ENCODE measurements around the gene CCL26.
"Not testable (repeated sequence)": the region's sequence is repeated elsewhere in the genome, so short reads cannot be mapped to it uniquely, and the experiment has no call there.

The CCL26 gene

GRCh38 chr7:75792567-75792966 lies 20.6 kb upstream of the CCL26 start:
- H3K4me3 ChIP-seq (ENCODE audit: low read depth, low read length); H3K9me3 ChIP-seq (ENCODE audit: control insufficient read depth, insufficient read depth, low read depth, low read length); H3K4me1 ChIP-seq (ENCODE audit: control insufficient read depth, insufficient read depth, low read length); H3K9ac ChIP-seq (ENCODE audit: low read length); H3K27ac ChIP-seq (ENCODE audit: low read depth, low read length); H3K27me3 ChIP-seq (ENCODE audit: control insufficient read depth, insufficient read depth, low read length): not testable (repeated sequence)
- peaks cover 20% of the 10 kb centered on the region; the same call in 1 of the 2 replicates for H3K36me3 ChIP-seq (ENCODE audit: control insufficient read depth, insufficient read depth, low read length)

DNA sequence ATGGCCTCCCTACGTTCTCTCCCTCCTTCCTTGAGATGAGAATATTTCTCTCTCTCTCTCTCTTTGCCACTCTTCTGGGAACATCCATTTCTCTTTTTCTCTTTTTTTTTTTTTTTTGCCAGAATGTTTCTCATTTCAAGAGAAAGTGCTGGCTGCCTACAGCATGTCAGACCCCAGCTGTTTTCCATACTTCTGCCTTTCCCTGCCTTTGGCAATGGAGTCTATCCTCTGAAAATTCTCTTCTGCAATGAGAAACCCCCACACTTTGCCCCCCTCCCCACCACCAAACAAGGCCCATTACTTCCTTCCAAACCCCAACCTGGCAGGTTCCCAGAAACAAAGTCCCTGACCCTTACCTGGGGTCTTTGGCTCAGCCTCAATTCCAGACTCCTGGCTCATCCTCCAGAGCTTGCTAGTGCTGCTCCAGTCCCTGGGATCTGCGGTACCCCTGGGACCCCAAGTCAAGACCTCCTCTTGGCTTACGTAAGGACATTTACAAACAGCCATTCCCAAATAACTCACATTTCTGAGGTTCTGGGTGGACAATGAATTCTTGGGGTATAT lies 17.4 kb upstream of the CCL26 start:
- H3K9ac ChIP-seq (ENCODE audit: low read length): no peak overlapping the region
- H3K27me3 ChIP-seq (ENCODE audit: control insufficient read depth, insufficient read depth, low read length): no peaks in the 10 kb centered on the region
- H3K4me3 ChIP-seq (ENCODE audit: low read depth, low read length): no peak overlapping the region
- no peak overlapping the region for H3K27ac ChIP-seq (ENCODE audit: low read depth, low read length)
- peaks cover 38% of the 10 kb centered on the region; the same call in 1 of the 2 replicates for H3K36me3 ChIP-seq (ENCODE audit: control insufficient read depth, insufficient read depth, low read length)
- no peaks in the 10 kb centered on the region for H3K9me3 ChIP-seq (ENCODE audit: control insufficient read depth, insufficient read depth, low read depth, low read length)
- H3K4me1 ChIP-seq (ENCODE audit: control insufficient read depth, insufficient read depth, low read length): peaks cover 17% of the 10 kb centered on the region; the same call in 1 of the 2 replicates

GRCh38 chr7:75788154-75788847 lies 16.3 kb upstream of the CCL26 start:
- H3K27me3 ChIP-seq (ENCODE audit: control insufficient read depth, insufficient read depth, low read length); H3K9me3 ChIP-seq (ENCODE audit: control insufficient read depth, insufficient read depth, low read depth, low read length): not testable (repeated sequence)
- Histone ChIP-seq H3K4me3 (ENCODE audit: low read depth, low read length) (peak overlapping the region; percentile 31; the same call in 1 of the 2 replicates), H3K4me1 (ENCODE audit: control insufficient read depth, insufficient read depth, low read length) (peaks cover 25% of the 10 kb centered on the region; the same call in 1 of the 2 replicates), H3K36me3 (ENCODE audit: control insufficient read depth, insufficient read depth, low read length) (peaks cover 43% of the 10 kb centered on the region; the same call in 1 of the 2 replicates), H3K9ac (ENCODE audit: low read length) (peak overlapping the region; percentile 74), H3K27ac (ENCODE audit: low read depth, low read length) (peak overlapping the region; percentile 93; the same call in 1 of the 2 replicates)

DNA sequence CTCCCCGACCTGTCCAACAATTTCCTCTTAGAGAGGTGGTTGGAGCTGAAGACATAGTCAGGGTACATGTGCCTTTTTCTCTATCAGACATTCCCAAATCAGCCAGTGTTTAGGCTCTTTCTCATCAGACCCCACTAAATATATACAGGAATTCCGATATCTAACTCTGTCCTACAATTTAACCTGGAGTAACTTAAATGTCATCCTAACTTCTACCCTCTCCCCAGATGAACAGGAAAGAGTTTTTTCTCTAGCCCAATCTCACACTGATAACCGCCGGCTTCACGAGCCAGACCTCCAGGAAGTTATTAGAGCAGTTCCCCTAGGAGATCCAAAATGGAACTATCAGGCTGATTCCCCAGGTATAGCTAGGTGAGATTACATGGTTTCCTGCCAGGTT lies 11.0 kb upstream of the CCL26 start:
- not testable (repeated sequence) for H3K9me3 ChIP-seq (ENCODE audit: control insufficient read depth, insufficient read depth, low read depth, low read length); H3K27ac ChIP-seq (ENCODE audit: low read depth, low read length); H3K27me3 ChIP-seq (ENCODE audit: control insufficient read depth, insufficient read depth, low read length)
- Histone ChIP-seq H3K4me3 (ENCODE audit: low read depth, low read length) (peak overlapping the region; percentile 45; the same call in 1 of the 2 replicates), H3K4me1 (ENCODE audit: control insufficient read depth, insufficient read depth, low read length) (peaks cover 29% of the 10 kb centered on the region), H3K9ac (ENCODE audit: low read length) (peak overlapping the region; percentile 82), H3K36me3 (ENCODE audit: control insufficient read depth, insufficient read depth, low read length) (peaks cover 33% of the 10 kb centered on the region; the same call in 1 of the 2 replicates)

- peak overlapping the region; percentile 70; the same call in 1 of the 2 replicates for H3K4me3 ChIP-seq (ENCODE audit: low read depth, low read length)
- H3K27me3 ChIP-seq (ENCODE audit: control insufficient read depth, insufficient read depth, low read length); H3K9me3 ChIP-seq (ENCODE audit: control insufficient read depth, insufficient read depth, low read depth, low read length): not testable (repeated sequence)
- H3K36me3 ChIP-seq (ENCODE audit: control insufficient read depth, insufficient read depth, low read length): peaks cover 26% of the 10 kb centered on the region; the same call in 1 of the 2 replicates
- peak overlapping the region; percentile 95 for H3K9ac ChIP-seq (ENCODE audit: low read length)
- peak overlapping the region; percentile 82; the same call in 1 of the 2 replicates for H3K27ac ChIP-seq (ENCODE audit: low read depth, low read length)
- H3K4me1 ChIP-seq (ENCODE audit: control insufficient read depth, insufficient read depth, low read length): peaks cover 16% of the 10 kb centered on the region
Measured at GRCh38 chr7:75780647-75781273, 8.7 kb upstream of the CCL26 start.

DNA sequence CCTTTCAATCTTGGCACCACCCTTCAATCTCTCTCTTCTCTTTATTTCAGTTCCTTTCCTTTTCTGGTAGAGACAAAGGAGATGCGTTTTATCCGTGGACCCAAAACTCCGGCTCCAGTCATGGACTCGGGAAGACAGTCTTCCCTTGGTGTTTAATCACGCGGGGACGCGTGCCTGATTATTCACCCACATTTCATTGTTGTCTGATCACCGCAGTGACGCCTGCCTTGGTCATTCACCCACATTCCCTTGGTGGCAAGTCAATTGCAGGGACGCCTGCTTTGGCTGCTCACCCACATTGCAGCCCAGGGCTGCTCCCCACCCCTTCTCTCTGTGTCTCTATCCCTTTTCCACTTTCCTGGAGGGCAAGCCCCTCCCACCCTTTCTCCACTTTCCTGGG lies 7.5 kb upstream of the CCL26 start:
- Histone ChIP-seq H3K4me1 (ENCODE audit: control insufficient read depth, insufficient read depth, low read length) (peaks cover 16% of the 10 kb centered on the region), H3K9ac (ENCODE audit: low read length) (peak overlapping the region; percentile 95), H3K4me3 (ENCODE audit: low read depth, low read length) (peak overlapping the region; percentile 70), H3K27ac (ENCODE audit: low read depth, low read length) (peak overlapping the region; percentile 82; the same call in 1 of the 2 replicates), H3K36me3 (ENCODE audit: control insufficient read depth, insufficient read depth, low read length) (peaks cover 15% of the 10 kb centered on the region; the same call in 1 of the 2 replicates)
- not testable (repeated sequence) for H3K27me3 ChIP-seq (ENCODE audit: control insufficient read depth, insufficient read depth, low read length); H3K9me3 ChIP-seq (ENCODE audit: control insufficient read depth, insufficient read depth, low read depth, low read length)

DNA sequence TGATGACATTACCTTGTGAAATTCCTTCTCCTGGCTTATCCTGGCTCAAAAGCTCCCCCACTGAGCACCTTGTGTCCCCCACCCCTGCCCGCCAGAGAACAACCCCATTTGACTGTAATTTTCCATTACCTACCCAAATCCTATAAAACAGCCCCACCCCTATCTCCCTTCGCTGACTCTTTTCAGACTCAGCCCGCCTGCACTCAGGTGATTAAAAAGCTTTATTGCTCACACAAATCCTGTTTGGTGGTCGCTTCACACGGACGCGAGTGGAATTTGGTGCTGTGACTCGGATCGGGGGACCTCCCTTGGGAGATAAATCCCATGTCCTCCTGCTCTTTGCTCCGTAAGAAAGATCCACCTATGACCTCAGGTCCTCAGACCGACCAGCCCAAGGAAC lies 7.0 kb upstream of the CCL26 start:
- H3K4me3 ChIP-seq (ENCODE audit: low read depth, low read length): peak overlapping the region; percentile 70
- peaks cover 12% of the 10 kb centered on the region for H3K4me1 ChIP-seq (ENCODE audit: control insufficient read depth, insufficient read depth, low read length)
- H3K27ac ChIP-seq (ENCODE audit: low read depth, low read length): peak overlapping the region; percentile 82; the same call in 1 of the 2 replicates
- not testable (repeated sequence) for H3K27me3 ChIP-seq (ENCODE audit: control insufficient read depth, insufficient read depth, low read length); H3K9me3 ChIP-seq (ENCODE audit: control insufficient read depth, insufficient read depth, low read depth, low read length)
- peaks cover 12% of the 10 kb centered on the region; the same call in 1 of the 2 replicates for H3K36me3 ChIP-seq (ENCODE audit: control insufficient read depth, insufficient read depth, low read length)
- H3K9ac ChIP-seq (ENCODE audit: low read length): peak overlapping the region; percentile 95

DNA sequence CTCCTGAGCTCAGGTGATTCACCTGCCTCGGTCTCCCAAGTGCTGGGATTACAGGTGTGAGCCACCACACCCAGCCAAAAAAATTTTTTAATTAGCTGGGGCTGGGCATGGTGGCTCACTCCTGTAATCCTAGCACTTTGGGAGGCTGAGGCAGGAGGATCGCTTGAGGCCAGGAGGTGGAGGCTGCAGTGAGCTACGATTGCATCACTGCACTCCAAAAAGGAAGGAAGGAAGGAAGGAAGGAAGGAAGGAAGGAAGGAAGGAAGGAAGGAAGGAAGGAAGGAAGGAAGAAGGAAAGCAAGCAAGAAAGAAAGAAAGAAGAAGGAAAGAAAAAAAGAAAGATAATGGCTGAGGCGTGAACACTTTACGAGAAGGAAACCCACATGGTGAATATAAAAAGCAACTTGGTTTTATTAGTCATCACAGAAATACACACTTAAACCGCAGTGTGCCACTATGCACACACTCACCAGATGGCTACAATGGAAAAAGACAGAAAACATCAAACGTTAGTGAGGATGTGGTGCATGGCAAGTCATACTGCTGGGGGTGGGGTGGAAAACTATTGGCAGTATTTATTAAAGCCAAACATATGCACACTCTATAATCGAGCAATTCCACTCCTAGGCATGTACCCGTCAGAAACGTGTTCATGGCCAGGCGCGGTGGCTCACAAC lies 4.4 kb upstream of the CCL26 start:
- Histone ChIP-seq H3K4me3 (ENCODE audit: low read depth, low read length) (no peak overlapping the region), H3K9ac (ENCODE audit: low read length) (no peak overlapping the region), H3K36me3 (ENCODE audit: control insufficient read depth, insufficient read depth, low read length) (no peaks in the 10 kb centered on the region), H3K27me3 (ENCODE audit: control insufficient read depth, insufficient read depth, low read length) (no peaks in the 10 kb centered on the region), H3K4me1 (ENCODE audit: control insufficient read depth, insufficient read depth, low read length) (peaks cover 8% of the 10 kb centered on the region), H3K9me3 (ENCODE audit: control insufficient read depth, insufficient read depth, low read depth, low read length) (no peaks in the 10 kb centered on the region; the same call in 1 of the 2 replicates), H3K27ac (ENCODE audit: low read depth, low read length) (no peak overlapping the region)

DNA sequence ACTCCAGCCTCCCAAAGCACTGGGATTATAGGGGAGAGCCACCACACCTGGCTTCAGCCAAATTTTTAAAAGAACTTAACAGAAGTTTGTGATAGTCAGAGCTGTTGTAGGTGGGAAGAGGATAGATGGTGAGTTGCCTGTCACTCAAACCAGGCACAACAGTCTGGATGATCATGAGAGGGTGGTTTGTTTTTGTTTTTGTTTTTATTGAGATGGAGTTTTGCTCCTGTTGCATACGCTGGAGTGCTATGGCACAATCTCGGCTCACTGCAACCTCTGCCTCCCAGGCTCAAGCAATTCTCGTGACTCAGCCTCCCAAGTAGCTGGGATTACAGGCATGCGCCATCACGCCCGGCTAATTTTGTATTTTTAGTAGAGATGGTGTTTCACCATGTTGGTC lies 1.9 kb upstream of the CCL26 start:
- not testable (repeated sequence) for H3K9ac ChIP-seq (ENCODE audit: low read length); H3K36me3 ChIP-seq (ENCODE audit: control insufficient read depth, insufficient read depth, low read length); H3K4me3 ChIP-seq (ENCODE audit: low read depth, low read length); H3K4me1 ChIP-seq (ENCODE audit: control insufficient read depth, insufficient read depth, low read length); H3K9me3 ChIP-seq (ENCODE audit: control insufficient read depth, insufficient read depth, low read depth, low read length); H3K27me3 ChIP-seq (ENCODE audit: control insufficient read depth, insufficient read depth, low read length); H3K27ac ChIP-seq (ENCODE audit: low read depth, low read length)

DNA sequence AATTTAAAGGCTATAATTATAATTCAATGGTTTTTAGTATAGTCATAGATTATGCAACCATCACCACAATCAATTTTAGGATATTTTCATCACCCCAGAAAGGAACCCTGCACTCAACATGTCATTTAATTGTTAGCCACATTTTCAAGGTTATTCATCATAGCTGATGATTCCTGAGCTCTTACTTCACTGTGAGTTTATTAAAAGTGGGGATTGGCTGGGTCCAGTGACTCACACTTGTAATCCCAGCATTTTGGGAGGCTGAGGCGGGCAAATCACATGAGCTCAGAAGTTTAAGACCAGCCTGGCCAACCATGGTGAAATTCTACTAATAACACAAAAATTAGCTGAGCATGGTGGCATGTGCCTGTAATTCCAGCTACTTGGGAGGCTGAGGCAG lies 787 bp downstream of the CCL26 start:
- no peak overlapping the region for H3K27ac ChIP-seq (ENCODE audit: low read depth, low read length)
- no peaks in the 10 kb centered on the region for H3K27me3 ChIP-seq (ENCODE audit: control insufficient read depth, insufficient read depth, low read length)

More for the DNA sequence above, 787 bp downstream of the CCL26 start:
- no peak overlapping the region for H3K9ac ChIP-seq (ENCODE audit: low read length)
- no peaks in the 10 kb centered on the region; the same call in 1 of the 2 replicates for H3K4me1 ChIP-seq (ENCODE audit: control insufficient read depth, insufficient read depth, low read length)
- H3K4me3 ChIP-seq (ENCODE audit: low read depth, low read length): no peak overlapping the region
- no peaks in the 10 kb centered on the region for H3K36me3 ChIP-seq (ENCODE audit: control insufficient read depth, insufficient read depth, low read length)
- peaks cover 3% of the 10 kb centered on the region; the same call in 1 of the 2 replicates for H3K9me3 ChIP-seq (ENCODE audit: control insufficient read depth, insufficient read depth, low read depth, low read length)
